OCI-M2 (cell line): ENCODE results near the gene HIVEP1.

ENCODE experiments used
- DNase-seq: peaks from one replicate; lab custom pipeline; 2025; ENCODE audit not compliant: unreplicated experiment; lab: John Stamatoyannopoulos, UW

Gene HIVEP1

DNA sequence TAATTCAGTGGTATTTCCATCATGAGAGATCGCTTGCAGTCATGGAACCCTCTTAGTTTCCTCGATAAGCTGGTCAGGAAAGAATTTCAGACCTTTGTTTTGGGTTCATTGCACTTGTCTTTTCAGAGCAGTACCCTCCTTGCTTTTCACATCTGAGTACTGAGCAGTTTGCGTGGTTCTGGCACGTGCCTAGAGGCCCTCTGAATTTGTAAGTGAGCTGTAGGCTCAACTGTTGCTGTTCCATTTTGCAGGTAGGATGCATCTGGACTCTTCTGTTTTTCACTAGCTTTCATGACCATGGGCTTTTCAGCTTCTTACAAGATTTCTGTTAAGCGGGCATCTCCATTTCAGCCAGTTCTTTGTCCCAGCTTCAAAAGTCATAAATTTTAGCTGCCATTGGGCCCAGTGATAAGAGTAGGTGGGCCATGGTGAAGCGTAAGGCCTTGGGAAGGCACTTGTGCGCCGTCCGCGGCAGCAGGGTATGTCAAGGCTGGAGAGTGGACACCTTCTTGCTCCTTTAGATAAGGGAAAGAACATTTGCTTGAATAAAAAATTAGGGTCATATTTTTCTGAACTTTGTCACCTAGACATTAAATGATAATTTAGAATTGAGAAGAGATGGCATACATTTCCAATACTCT lies 35.8 kb downstream of the HIVEP1 start:
- DNase-seq: no peak

DNA sequence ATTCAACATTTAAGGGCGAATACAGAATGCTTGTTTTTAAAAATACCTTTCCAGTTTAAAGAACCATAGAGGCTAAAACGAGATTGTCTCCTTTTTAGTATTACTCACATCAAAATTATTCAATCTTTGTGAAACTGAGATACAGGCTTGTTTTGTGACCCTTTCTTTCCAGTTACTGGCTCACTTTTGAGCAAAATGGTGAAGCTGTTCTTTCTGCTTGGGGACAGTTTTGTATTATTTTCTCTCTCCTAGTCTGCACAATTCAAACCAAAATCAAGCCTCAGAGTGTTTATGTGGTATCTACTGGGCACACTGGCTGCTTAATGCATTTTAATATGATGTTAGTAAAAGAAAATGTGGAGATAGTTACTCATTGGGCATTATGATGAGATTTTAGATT lies 36.5 kb downstream of the HIVEP1 start:
- no peak for DNase-seq

DNA sequence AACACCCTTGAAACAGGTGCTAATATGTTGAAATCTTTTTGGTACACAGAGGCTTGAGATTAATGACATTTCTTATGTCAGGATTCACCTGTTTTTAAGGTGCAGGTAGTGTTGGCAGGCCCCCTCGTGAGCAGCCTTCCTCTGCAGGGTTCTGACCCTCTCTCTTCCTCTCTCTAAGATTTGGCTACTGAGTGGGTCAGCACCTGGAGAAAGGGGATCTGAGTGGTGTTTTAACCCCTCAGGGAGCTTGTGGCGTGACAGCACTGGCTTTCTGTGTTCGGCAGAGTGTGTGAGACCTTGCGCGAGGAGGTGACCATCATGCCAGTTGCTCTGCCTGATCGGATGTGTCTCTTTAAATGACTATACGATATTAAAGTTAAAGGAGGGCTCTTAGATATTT lies 37.1 kb downstream of the HIVEP1 start:
- no peak for DNase-seq

DNA sequence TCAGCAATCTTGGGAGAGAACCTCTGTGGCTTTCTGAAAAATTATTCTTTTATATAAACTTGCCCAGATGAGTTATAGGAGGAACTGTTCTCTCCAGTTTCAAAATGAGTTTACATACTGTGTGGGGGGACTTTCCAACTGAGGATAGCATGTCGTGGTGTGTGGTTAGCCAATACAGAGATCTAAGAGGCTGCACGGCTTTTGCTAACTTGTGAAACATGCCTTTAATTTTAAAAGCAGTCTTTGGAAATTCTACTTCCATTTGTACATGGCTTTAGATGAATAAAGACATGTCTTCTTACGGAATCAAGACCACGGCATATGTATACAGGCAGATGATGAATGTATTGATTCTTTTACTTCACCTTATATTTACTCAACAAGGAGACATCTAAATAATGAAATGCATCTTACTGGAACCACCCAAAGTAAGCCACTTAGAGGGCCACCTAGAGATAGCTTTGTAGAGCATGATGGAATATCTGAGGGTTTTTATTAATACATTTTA lies 39.8 kb downstream of the HIVEP1 start:
- no peak for DNase-seq

DNA sequence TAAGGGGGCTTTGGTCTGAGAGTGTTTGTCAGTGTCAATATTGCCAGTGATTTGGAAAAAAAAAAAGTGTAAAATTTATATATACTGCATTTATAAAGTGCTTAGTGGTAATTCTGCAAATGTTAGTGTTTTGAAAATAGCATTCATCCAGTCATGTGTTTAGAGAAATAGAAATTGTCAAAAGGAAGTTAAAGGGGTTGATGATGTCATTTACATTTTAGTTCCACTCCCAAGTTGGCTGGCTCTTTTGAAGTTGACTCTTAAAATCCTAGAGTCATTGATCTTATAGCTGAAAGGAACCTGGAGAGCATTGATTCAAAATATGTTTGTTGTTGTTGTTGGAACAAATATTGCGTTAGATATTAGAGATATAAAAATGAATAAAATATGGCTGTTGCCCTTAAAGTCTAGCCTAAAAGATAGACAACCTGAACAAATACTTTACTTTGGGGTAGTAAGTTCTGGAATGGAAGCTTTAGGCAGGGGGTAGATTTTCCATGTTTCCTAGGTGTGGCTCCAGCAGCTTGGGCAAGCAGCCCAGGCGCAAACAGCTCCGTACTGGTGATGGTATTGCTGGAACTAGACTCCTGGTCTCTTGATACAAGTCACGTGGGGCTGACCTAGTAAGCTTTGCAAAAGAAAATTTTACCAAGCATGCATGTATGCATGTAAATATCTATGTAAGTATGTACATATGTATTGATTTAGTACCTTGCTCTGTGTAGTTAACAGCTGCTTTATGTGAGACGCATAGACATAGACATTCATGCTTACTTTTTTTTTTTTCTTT lies 46.3 kb downstream of the HIVEP1 start:
- DNase-seq: no peak

DNA sequence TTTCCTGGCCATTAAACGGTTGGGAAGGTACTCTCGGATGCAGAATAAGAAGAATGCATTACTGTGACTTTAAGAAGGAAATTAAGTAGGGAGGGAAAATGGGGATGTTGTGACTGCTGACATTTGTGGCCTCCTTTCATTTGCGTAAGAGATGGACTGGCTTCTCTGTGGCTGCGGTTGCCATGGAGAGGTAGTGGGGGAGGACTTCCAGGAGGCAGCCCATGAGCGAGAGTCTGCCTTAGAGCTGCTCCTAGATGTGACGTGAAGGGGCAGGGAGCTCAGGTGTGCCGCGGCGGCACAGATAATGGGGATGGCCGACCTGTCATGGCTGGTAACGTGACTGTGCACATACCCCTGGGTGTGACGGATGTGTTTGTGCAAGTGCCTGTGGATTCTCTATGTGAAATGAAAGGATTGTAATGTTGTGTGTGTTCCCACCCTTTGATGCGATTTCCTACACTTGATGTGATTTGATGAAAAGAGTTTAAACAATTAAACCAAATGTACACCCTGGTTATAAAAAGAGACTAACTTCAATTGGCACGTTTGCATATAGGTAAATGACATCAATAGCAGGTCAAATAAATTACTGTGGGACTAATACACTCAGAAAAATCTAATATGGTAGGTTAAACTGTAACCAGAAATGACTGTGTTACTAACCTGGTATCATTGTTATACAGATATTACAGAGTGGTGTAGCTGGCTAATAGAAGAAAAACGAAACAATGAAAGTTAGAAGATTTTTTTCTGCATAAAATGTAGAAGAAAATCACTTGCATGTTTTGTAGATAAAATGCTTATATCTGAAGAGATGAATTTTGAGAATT lies 48.9 kb downstream of the HIVEP1 start:
- no peak for DNase-seq

DNA sequence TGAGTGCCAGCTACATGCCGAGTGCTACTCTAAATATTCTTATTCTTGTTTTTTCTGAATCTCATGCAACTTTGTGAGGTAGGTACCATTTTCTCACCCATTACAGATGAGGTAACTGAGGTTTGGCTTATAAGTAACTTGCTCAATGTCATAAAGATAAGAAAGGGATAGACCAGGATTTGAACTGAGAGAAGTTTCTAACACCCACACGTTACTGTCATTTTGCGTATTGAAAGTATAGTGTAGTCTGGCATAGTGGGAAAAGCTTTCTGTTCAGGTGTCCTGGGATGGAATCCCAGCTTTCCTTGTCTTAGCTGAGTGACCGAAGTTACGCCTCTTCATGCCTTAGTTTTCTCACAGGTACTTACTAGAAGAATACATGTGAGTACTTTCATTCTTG lies 50.5 kb downstream of the HIVEP1 start:
- no peak for DNase-seq

DNA sequence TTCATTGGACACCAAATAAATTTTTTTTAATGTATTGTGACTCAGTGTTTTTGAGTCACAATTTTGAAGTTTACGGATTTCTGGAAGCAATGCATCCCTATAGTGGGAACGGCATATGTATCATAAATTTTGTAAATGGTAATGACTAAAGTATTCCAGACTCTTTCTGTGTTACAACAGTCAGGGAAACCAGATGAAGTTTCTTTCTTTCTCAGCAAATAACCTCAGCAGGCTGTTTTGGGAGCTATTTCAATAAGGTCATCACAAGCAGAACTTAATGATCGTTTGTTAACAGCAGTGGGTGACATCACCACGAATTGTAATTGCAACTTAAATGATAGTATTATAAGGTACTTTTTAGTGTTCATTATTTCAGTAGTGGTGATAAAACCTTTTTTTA lies 52.0 kb downstream of the HIVEP1 start:
- no peak for DNase-seq

DNA sequence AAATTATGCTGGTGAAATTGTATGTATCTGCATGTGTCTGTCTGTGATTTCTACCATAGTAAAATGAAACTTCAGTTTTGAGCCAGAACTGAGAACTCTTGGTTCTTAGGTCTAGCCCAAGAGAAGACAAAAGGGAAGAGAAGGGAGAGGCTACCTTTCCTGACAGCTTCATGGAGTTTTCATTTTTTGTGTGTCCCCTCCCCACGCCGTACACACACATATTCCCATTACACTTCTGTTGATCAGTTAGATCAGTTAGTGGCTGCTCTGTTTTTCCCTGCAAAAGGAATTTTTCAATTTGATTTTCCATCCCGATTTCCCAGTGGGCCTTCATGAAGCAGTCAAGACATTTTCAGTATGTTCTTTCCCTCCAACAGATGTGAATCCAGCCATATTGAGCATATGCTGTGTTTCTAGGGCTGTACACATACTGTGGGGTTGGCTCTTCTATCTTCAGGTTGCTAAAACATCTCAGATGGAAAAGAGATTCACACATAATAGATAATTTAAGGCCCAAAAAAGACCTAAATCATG lies 52.5 kb downstream of the HIVEP1 start:
- DNase-seq: no peak

DNA sequence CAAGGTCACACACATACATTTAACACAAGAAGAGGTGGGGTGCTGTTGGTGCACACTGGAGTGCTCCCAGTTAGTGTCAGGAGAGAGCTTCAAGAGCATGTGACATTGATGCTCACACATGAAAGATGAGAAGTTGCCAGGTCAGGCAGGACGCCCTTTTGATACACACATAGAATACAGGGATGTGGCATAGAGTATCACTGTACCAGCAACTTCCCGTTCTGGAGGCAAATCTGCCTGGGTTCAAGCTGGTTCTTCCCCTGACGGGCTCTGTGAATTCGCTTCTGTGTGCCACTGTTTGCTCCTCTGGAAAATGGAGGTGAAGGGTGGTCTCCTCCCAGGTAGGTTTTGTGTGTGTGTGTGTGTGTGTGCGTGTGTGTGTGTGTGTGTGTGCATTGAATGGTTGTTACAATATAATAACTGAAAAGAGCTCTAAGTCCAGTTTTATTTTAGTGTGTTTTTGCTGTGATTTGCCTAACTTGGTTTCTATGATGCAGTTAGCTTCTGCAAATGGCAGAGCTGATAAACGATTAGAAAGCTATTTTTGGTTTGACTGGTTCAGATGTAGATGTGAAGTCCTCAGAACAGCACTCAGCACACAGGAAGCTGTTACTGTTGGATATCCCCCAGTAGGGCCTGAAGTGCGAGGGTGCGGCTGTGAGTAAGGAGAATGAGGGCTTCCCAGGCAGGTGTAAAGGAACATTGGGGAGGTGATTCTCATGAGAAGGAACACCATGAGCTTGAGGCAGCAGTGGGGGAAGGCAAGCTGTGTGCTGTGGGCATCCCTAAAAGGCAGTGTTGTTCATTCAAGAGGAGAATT lies 53.4 kb downstream of the HIVEP1 start:
- DNase-seq: no peak

DNA sequence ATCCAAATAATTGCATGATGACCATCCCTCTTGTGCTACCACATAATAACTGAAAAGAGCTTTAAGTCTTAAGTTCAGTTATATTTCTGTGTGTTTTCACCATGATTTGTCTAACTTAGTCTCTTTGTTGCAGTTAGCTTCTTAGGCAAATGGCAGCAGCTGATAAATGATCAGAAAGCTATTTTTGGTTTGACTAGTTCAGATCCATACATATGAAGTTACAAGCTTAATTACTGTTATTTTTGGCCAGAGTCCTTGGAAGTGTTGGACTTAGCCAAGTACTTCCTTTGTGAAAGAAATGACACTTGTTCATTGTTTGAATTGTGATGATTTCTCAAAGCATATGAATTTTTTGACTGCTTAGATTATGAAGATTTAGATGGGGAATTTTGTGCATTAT lies 54.2 kb downstream of the HIVEP1 start:
- DNase-seq: no peak

DNA sequence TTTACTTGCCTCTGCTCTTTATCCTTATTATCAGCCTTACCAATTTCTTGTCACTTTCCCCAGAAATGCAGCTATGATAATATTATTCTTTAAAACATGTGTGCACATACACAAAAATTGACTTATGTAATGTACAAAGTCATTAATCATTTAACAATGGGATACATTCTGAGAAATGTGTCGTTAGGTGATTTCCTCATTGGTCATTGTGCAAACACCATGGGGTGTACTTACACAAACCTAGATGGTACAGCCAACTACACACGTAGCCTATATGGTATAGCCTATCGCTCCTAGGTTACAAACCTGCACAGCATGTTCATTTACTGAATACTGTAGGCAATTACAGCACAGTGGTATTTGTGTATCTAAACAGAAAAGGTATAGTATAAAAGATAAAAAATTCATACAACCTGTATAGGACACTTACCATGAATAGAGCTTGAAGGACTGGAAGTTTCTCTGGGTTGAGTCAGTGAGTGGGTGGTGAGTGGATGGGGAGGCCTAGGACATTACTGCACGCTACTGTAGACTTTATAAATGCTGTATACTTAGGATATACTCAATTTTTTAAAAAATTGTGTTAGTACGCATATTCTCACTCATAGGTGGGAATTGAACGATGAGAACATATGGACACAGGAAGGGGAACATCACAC lies 56.9 kb downstream of the HIVEP1 start:
- no peak for DNase-seq

DNA sequence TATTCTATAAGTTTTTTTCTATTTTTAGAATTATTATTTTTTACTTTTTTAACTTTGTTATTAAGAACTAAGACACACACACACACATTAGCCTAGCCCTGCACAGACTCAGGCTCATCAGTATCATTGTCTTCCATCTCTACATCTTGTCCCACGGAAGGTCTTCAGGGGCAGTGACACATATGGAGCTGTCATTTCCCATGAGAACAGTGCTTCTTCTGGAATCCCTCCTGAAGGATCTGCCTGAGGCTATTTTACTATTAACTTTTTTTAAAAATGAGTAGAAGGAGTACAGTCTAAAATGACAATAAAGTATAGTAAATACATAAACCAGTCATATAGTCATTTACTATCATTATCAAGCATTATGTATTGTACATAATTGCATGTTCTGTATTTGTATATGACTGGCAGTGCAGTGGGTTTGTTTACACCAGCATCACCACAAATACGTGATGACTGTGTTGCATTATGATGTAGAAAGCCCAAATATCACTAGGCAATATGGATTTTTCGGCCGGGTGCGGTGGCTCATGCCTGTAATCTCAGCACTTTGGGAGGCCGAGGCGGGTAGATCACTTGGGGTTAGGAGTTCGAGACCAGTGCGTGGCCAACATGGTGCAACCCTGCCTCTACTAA lies 57.9 kb downstream of the HIVEP1 start:
- DNase-seq: no peak

DNA sequence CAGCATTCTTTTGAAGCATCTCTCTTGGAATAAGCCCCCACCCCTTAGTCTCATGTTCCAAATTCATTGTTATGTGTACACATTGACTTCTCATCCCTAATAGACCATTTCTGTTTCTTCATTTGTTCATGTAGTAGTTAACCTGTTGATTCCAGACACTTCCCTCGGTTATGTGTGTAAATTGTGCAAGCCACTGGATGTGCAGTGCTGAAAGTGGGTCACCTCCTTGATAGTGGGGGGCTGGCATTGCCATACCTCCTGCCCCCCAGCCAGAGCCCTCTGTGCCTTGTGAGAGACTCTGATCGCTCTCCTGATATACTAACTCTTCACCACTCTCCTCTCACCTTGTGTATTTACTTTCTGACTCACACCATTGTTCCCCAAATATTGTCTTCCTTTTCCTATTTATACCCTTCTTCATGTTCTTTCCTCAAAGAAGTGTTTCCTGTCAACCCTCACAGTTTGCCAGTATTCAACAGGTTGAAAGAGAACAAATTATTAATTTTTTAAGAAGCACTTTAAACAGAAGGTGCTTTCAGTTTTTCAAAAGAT lies 59.0 kb downstream of the HIVEP1 start:
- no peak for DNase-seq

DNA sequence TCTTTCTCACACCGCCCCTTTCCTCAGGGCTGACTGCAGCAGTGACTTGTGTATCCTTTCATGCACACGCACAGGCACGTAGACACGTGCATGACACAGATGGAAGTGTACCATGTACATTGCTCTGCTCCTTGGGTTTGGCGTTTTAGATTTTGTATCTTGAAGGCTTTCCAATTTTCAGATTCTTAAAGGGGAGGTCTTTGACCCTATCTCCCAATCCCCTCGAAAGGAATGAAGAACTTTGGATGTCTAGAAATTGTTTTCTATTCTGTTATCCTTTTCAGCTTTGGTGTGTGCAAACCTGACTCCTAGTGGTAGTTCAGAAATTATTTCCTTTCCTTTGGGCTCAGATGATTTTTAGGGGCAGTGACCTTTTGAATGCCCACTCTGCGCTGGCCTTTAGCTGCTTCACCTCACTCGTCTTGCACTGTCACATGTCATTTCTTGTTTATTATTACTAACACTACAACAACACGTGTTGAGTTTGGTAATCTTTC lies 63.0 kb downstream of the HIVEP1 start:
- DNase-seq: no peak

DNA sequence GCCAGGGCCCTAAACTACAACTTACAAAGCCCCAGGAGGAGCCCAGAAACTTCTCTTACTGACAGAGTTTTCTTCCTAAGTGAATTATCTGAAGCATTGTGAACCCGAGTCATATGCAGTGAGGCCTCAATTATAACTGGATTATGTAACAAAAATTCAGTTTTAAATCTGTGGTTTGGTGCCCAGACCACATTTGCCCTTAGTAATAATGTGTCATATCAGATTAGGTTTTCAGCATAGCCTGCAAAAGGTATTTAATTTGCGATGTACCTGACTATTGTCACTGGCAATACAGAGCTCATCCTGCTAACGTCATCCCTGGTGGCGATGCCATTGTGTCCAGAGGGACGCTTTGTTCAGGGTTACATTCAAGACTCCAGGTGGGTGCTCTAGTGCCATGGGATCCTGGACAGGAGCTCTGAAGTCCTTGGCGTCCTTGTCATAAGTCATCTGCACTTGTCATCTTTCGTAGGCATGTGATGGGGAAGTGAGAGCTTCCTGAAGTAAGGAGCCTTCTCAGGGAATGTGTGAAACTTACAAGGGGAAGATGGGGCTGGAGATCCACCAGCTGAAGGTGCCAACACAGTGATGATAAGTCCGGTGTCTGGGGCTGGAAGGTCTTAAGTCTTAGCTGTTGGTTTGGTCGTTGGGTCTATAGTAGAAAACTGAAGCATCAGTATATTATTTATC lies 65.1 kb downstream of the HIVEP1 start:
- no peak for DNase-seq

DNA sequence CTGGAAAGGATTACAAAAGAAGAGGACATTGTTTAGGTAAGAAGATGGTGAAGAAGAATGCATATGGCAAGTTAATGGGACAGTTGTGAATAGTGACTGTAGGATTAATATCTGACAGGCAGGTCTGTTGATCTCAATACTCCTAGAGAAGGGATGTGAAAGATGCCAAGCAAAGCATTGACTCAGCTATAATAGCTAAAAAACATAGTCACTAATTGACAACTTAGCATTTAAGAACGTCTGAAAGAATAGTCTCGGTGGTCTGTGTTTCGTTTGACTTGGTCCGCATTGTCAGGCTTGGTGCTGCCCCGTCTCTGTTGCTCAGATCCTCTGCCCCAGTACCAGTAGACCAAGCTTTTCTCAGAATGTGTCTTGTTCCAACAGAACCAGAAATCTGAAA lies 65.9 kb downstream of the HIVEP1 start:
- DNase-seq: no peak

DNA sequence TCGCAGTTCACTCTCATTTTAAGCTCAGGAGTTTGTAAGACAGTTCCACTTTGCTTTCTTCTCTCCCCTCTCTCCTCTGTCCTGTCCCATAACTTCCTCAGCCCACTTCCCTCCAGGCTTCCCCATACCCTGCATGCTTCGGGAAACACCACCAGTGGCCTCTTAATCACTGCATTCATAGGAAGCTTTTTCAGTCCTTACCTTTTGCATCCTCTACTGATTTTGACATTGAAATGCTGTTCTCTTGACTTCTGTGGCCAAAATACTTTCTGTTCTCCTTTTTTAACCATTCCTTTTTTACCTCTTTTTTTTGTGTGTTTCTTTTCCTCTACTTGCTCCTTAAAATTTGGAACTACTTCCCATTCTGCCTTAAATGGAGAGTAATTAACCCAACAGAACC lies 69.7 kb downstream of the HIVEP1 start:
- DNase-seq: no peak

DNA sequence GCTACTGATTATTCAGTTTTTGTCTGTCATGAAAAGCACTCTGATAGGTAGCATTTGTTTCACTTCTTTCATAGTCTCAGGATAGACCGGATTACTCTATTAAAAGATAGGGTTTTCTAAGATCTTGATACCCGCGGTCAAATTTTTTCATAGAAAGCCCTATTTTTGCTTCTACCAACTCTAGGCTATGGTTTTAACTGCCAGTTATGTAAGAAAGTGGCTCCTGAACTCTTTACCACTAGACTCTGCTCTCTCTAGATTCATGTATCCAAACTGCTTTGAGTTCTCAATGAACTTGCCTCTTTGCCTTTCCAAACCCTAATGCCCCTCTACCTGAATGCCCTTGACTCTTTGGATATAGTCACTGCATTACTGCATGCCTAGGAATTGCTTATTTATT lies 70.3 kb downstream of the HIVEP1 start:
- DNase-seq: no peak
